GM12892 (cell line): ENCODE measurements around the gene SPRR2G.

ENCODE experiments used
- POLR2A ChIP-seq: IDR thresholded peaks from 2 replicates; pipeline ENCODE4 v1.6.1; 2011; ENCODE audit warnings: low read depth, low read length, control low read depth
- POLR2AphosphoS5 ChIP-seq: IDR thresholded peaks from 2 replicates; pipeline ENCODE4 v1.6.1; 2011; ENCODE audit warnings: low read depth, low read length, control low read depth

DNA sequence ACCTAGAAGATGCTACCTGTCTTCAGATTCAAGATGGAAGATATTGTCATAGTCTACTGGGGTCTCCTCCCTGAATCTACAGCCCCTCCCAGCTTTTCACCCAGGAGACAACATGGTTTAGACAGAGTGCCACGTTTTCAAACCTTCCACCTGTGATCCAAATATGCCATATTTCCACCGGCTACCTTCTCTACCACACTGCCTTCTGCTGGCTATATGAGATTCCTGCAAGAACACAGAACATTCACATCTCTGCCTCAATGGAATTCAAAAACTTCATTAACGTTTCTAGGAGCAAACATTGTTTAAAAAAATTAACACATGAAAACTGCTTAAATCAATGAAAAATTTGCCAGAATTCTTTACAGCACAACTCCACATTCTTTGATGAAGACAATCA is 39.7 kb upstream of the SPRR2G start:
- TF ChIP-seq POLR2A (no peak), POLR2AphosphoS5 (no peak)
